HepG2 (cell line): Measurements from ENCODE around the gene PPP2R2B. TPM values are rescaled to one million over a fixed set of nuclear protein-coding genes. Genes with fewer than 3 reads are reported as not detected.

Experiments
- ATAC-seq: fragments of 200-7000 bp; cut with Tn5 transposase; 3 replicates; pipeline ENCODE4 v1.9.1; 2020; ENCODE audit warnings: mild to moderate bottlenecking, moderate library complexity
- BruUV-seq: library from RNA; stranded (reverse); fragments of 400-500 nt; replicated peaks from 2 replicates; lab custom pipeline; 2021; lab: Mats Ljungman, UMichigan
- CTCF ChIA-PET: fragments of 300-600 bp; formaldehyde crosslinking; extraction: SDS; loops from one replicate; lab custom pipeline; 2021; ENCODE audit warnings: low total read pairs, inconsistent platforms, low intra/inter-chr PET ratio; lab: Yijun Ruan, JAX
- POLR2A ChIA-PET: fragments of 350-600 bp; sonication (Branson Sonifier 250); formaldehyde crosslinking; loops from one replicate; lab custom pipeline; 2020; ENCODE audit warnings: antibody characterized with exemption, inconsistent platforms; lab: Yijun Ruan, JAX
- DNase-seq: peaks from one replicate; pipeline ENCODE4 v3.0.0-alpha.2; 2015; ENCODE audit warnings: low spot score
- FAIRE-seq: peaks from 3 replicates; lab custom pipeline; 2011; peaks lifted over from hg19 to GRCh38; lab: Jason Lieb, UNC
- H2AFZ ChIP-seq: one replicate; pipeline ENCODE4 v1.6.1; 2011; ENCODE audit warnings: low read length, inconsistent platforms
- H3K27ac ChIP-seq: fragments of 300-600 bp; 3 replicates; pipeline ENCODE4 v1.8.0; 2011; ENCODE audit warnings: mixed run types, mild to moderate bottlenecking, mixed read lengths, low read length, inconsistent platforms; ENCODE audit not compliant: insufficient read depth; ENCODE audit errors: extremely low read length
- H3K27me3 ChIP-seq, 2 experiments: fragments of 200-600 bp in 1 of 2; 2 replicates in 1 of 2; 3 replicates in 1 of 2; pipeline versions ENCODE4 v1.6.0 to v1.8.0; 2011; ENCODE audit warnings: low read length in 2 of 2, mild to moderate bottlenecking in 2 of 2, moderate library complexity in 2 of 2, inconsistent platforms in 1 of 2; ENCODE audit not compliant: insufficient read depth in 2 of 2, control insufficient read depth in 1 of 2
- H3K36me3 ChIP-seq, 2 experiments: fragments of 200-600 bp in 1 of 2; replicated peaks in 1 of 2; 2 replicates in 1 of 2; 3 replicates in 1 of 2; pipeline versions ENCODE4 v1.5.1 to v1.8.0; 2011; ENCODE audit warnings: low read length in 2 of 2, inconsistent platforms in 1 of 2; ENCODE audit not compliant: insufficient read depth in 2 of 2, control insufficient read depth in 1 of 2
- H3K4me1 ChIP-seq: 2 replicates; pipeline ENCODE4 v1.5.1; 2012; ENCODE audit warnings: low read length, inconsistent platforms; ENCODE audit not compliant: insufficient read depth
- H3K4me2 ChIP-seq: 2 replicates; pipeline ENCODE4 v1.6.0; 2011; ENCODE audit warnings: low read depth, low read length, inconsistent platforms
- H3K4me3 ChIP-seq, 3 experiments: fragments of 200-600 bp in 1 of 3; sonication (generic), shearing (Covaris generic) in 1 of 3; replicated peaks in 1 of 3; 2 replicates each; pipeline ENCODE4 v1.5.1; 2011 to 2016; ENCODE audit warnings: low read length in 3 of 3, inconsistent platforms in 2 of 3, low read depth in 2 of 3, mild to moderate bottlenecking in 2 of 3, control low read depth in 1 of 3, mixed read lengths in 1 of 3; ENCODE audit not compliant: insufficient read depth in 1 of 3
- H3K79me2 ChIP-seq: one replicate; pipeline ENCODE4 v1.6.1; 2011; ENCODE audit warnings: low read length, inconsistent platforms; ENCODE audit not compliant: insufficient read depth
- H3K9ac ChIP-seq: 2 replicates; pipeline ENCODE4 v1.6.0; 2011; ENCODE audit warnings: mild to moderate bottlenecking, low read depth, low read length, inconsistent platforms; ENCODE audit not compliant: insufficient read depth
- H3K9me3 ChIP-seq: 2 replicates; pipeline ENCODE4 v1.5.1; 2012; ENCODE audit warnings: mild to moderate bottlenecking, low read length
- H4K20me1 ChIP-seq: 2 replicates; pipeline ENCODE4 v1.6.0; 2011; ENCODE audit warnings: inconsistent platforms, mild to moderate bottlenecking, low read length, moderate library complexity; ENCODE audit not compliant: insufficient read depth
- AHR ChIP-seq: IDR thresholded peaks from 2 replicates; pipeline ENCODE4 v1.6.1; 2018; ENCODE audit warnings: missing genetic modification reagents, missing compliant biosample characterization
- ATM ChIP-seq: fragments of 450-650 bp; IDR thresholded peaks from 2 replicates; pipeline ENCODE4 v1.7.1; 2017; ENCODE audit warnings: mild to moderate bottlenecking, borderline replicate concordance
- BCL6 ChIP-seq: IDR thresholded peaks from 2 replicates; pipeline ENCODE4 v1.6.1; 2016; ENCODE audit warnings: missing genetic modification reagents, missing compliant biosample characterization
- BHLHE40 ChIP-seq: IDR thresholded peaks from 2 replicates; pipeline ENCODE4 v1.6.1; 2011; ENCODE audit warnings: low read length, improper control_type of control experiment
- CREB3 ChIP-seq: sonication (generic); formaldehyde crosslinking; IDR thresholded peaks from 2 replicates; pipeline ENCODE4 v1.5.0; 2020; ENCODE audit warnings: missing genetic modification reagents
- DPF2 ChIP-seq: sonication (generic); formaldehyde crosslinking; IDR thresholded peaks from 2 replicates; pipeline ENCODE4 v1.4.0; 2020; ENCODE audit warnings: mild to moderate bottlenecking, low read depth, missing genetic modification reagents, borderline replicate concordance
- FOXA1 ChIP-seq, 2 experiments: fragments of 450-650 bp in 1 of 2; sonication (generic) in 1 of 2; formaldehyde crosslinking in 1 of 2; IDR thresholded peaks; 2 replicates each; pipeline versions ENCODE4 v1.4.0 to v1.6.1; 2016 to 2020; ENCODE audit warnings: missing genetic modification reagents in 1 of 2
- GTF3A ChIP-seq: sonication (generic); formaldehyde crosslinking; conservative IDR thresholded peaks from 2 replicates; pipeline ENCODE4 v1.4.0; 2020; ENCODE audit warnings: mild to moderate bottlenecking, missing genetic modification reagents
- KLF6 ChIP-seq: IDR thresholded peaks from 2 replicates; pipeline ENCODE4 v1.8.0; 2016; ENCODE audit warnings: missing biosample characterization, missing genetic modification reagents
- NR2C2 ChIP-seq: sonication (generic); formaldehyde crosslinking; IDR thresholded peaks from 2 replicates; pipeline ENCODE4 v1.4.0; 2020; ENCODE audit warnings: missing genetic modification reagents, mild to moderate bottlenecking, moderate library complexity, borderline replicate concordance
- PHF21A ChIP-seq: sonication (generic); formaldehyde crosslinking; IDR thresholded peaks from 2 replicates; pipeline ENCODE4 v1.5.0; 2020; ENCODE audit warnings: mild to moderate bottlenecking, missing genetic modification reagents
- RFX5 ChIP-seq: IDR thresholded peaks from 2 replicates; pipeline ENCODE4 v1.6.1; 2011; ENCODE audit warnings: low read depth, low read length, improper control_type of control experiment
- SRF ChIP-seq: IDR thresholded peaks from 2 replicates; pipeline ENCODE4 v1.6.1; 2011; ENCODE audit warnings: mild to moderate bottlenecking, low read depth, low read length, moderate library complexity
- ZBTB20 ChIP-seq: sonication (generic); formaldehyde crosslinking; IDR thresholded peaks from 2 replicates; pipeline ENCODE4 v1.8.1; 2023; ENCODE audit warnings: missing genetic modification reagents, low read depth, mild to moderate bottlenecking, borderline replicate concordance
- ZBTB4 ChIP-seq: sonication (generic); formaldehyde crosslinking; IDR thresholded peaks from 2 replicates; pipeline ENCODE4 v1.4.0; 2020; ENCODE audit warnings: missing genetic modification reagents, mild to moderate bottlenecking, borderline replicate concordance
- ZEB1 ChIP-seq: IDR thresholded peaks from 2 replicates; pipeline ENCODE4 v1.6.1; 2012; ENCODE audit warnings: mild to moderate bottlenecking, low read depth, inconsistent platforms; ENCODE audit not compliant: insufficient replicate concordance
- ZNF761 ChIP-seq: sonication (generic); formaldehyde crosslinking; conservative IDR thresholded peaks from 2 replicates; pipeline ENCODE4 v1.4.0; 2020; ENCODE audit warnings: mild to moderate bottlenecking, missing genetic modification reagents
- ZNF776 ChIP-seq: sonication (generic); formaldehyde crosslinking; IDR thresholded peaks from 2 replicates; pipeline ENCODE4 v1.4.0; 2020; ENCODE audit warnings: mild to moderate bottlenecking, missing genetic modification reagents
- WGBS: methylation state at CpG from one replicate; pipeline ENCODE4 v1.1.6; 2017; ENCODE audit warnings: low lambda C conversion rate; 5-methylcytosine and 5-hydroxymethylcytosine counted together
- in situ Hi-C: cut with HindIII; loops from 2 replicates; pipeline ENCODE4 v1.10.0; 2017; ENCODE audit warnings: low pct_unique_long_range_greater_than_20kb; ENCODE audit not compliant: extremely low pct_ligation_motif_present
- intact Hi-C: fragments of 100-400 bp; cut with micrococcal nuclease; formaldehyde crosslinking; loops from one replicate; pipeline ENCODE4 v1.10.0; 2022; ENCODE audit not compliant: unreplicated experiment
- polyA plus RNA-seq, 8 experiments: library from polyadenylated mRNA; depleted of rRNA in 3 of 8; stranded (reverse) in 7 of 8; unstranded in 1 of 8; fragments of >200 nt; fragmentation: Illumina TruSeq in 4 of 8; extraction: Trizol in 4 of 8; gene quantifications; 2 replicates each; pipeline versions ENCODE4 v1.2.1 to v1.2.3, GENCODE V29; 2011 to 2016; ENCODE audit warnings: low read depth in 4 of 8, missing spikeins in 1 of 8, mixed read lengths in 1 of 8; ENCODE audit not compliant: insufficient read depth in 1 of 8
- total RNA-seq, 5 experiments: library from RNA; depleted of rRNA; stranded (reverse); fragments of >200 nt; fragmentation: Illumina TruSeq; extraction: Trizol; gene quantifications; 2 replicates each; pipeline ENCODE4 v1.2.3, GENCODE V29; 2016; ENCODE audit warnings: low read depth in 1 of 5
- TF ChIP-seq, protein P1 (sequence below): sonication (generic); formaldehyde crosslinking; IDR thresholded peaks from 2 replicates; pipeline ENCODE4 v1.5.1; 2020; ENCODE audit warnings: missing genetic modification reagents, mild to moderate bottlenecking, borderline replicate concordance

The PPP2R2B gene
- total and polyA plus RNA-seq, 2 of the 13 experiments (the other 11 are each of a cell fraction or from before 2014, with no cell fraction given): not detected

DNA sequence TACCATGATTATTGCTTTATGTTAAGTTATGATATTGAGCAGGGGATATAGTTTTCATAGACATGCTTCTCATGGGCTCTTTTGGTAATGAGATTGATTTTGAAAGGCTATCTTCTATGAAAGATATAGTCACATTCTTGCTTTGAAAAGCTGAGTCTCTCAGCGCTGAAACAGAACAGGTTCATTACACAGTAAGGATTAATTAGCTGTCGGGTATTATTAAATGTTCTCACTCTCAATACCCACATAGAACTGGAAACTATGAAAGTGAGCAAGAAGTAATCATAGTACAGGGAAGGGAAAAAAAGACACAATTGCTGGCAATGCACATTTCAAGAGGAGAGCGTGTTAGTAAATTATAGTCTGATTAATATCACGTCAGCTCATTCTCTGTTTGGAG is 190.9 kb downstream of the PPP2R2B start:
- Histone ChIP-seq H3K27me3 (peaks cover 0 to 4% of the 10 kb centered on the region in 2 experiments; a peak in 1 of 5 replicates), H3K4me2 (no peak overlapping the region), H3K36me3 (no peaks in the 10 kb centered on the region), H3K79me2 (no peaks in the 10 kb centered on the region), H3K4me3 (no peak overlapping the region), H3K9me3 (no peaks in the 10 kb centered on the region), H4K20me1 (no peaks in the 10 kb centered on the region), H3K4me1 (no peaks in the 10 kb centered on the region), H2AFZ (no peak overlapping the region), H3K9ac (no peak overlapping the region), H3K27ac (no peak overlapping the region)
- POLR2A ChIA-PET: no interaction called here
- TF ChIP-seq ZBTB20: no peak
- no peak for TF ChIP-seq ZNF761 (CRISPR knock-in tag)
- no peak for TF ChIP-seq SRF
- TF ChIP-seq ZEB1: no peak
- TF ChIP-seq RFX5: no peak
- TF ChIP-seq BHLHE40: no peak
- no peak for TF ChIP-seq ZBTB4 (CRISPR knock-in tag)
- no peak for TF ChIP-seq GTF3A (CRISPR knock-in tag)
- TF ChIP-seq BCL6 (CRISPR knock-in tag): no peak
- TF ChIP-seq AHR (CRISPR knock-in tag): no peak
- no peak for TF ChIP-seq ZNF776 (CRISPR knock-in tag)
- TF ChIP-seq FOXA1 (IDR thresholded peaks at IDR 0.05): no peak
- no peak for TF ChIP-seq FOXA1 (CRISPR knock-in tag; IDR thresholded peaks at IDR 0.05)
- no peak for TF ChIP-seq DPF2 (CRISPR knock-in tag)
- TF ChIP-seq CREB3 (CRISPR knock-in tag): no peak
- no peak for TF ChIP-seq PHF21A (CRISPR knock-in tag)
- no peak for TF ChIP-seq KLF6 (CRISPR knock-in tag)
- no peak for TF ChIP-seq ATM
- TF ChIP-seq, protein P1, sequence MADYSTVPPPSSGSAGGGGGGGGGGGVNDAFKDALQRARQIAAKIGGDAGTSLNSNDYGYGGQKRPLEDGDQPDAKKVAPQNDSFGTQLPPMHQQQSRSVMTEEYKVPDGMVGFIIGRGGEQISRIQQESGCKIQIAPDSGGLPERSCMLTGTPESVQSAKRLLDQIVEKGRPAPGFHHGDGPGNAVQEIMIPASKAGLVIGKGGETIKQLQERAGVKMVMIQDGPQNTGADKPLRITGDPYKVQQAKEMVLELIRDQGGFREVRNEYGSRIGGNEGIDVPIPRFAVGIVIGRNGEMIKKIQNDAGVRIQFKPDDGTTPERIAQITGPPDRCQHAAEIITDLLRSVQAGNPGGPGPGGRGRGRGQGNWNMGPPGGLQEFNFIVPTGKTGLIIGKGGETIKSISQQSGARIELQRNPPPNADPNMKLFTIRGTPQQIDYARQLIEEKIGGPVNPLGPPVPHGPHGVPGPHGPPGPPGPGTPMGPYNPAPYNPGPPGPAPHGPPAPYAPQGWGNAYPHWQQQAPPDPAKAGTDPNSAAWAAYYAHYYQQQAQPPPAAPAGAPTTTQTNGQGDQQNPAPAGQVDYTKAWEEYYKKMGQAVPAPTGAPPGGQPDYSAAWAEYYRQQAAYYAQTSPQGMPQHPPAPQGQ (CRISPR knock-in tag): no peak
- TF ChIP-seq NR2C2 (CRISPR knock-in tag): no peak
- WGBS: 39% methylated on average over 4 of the region's 4 CpGs
- ATAC-seq: no peak
- DNase-seq: no peak
- intact Hi-C loops (no loop called here), in situ Hi-C loops (no loop called here)
- FAIRE-seq: no peak
- no TSS peak for BruUV-seq
- CTCF ChIA-PET: no interaction called here
